Esophagus mucosa (tissue), 1 donor: ENCODE results near the gene OR5D14. TPM values are rescaled to one million over a fixed set of nuclear protein-coding genes. Genes with fewer than 3 reads are reported as not detected.

Experiments used
- ATAC-seq: fragments of 200-7000 bp; cut with Tn5 transposase; one replicate; pipeline ENCODE4 v1.9.1; 2020
- total RNA-seq: library from RNA; stranded (reverse); gene quantifications from one replicate; pipeline ENCODE4 v1.2.4, GENCODE V29; 2023
- donor health status: DM: yes; HTN: yes; CAD: no.

Gene OR5D14
- total RNA-seq, result not detected

DNA sequence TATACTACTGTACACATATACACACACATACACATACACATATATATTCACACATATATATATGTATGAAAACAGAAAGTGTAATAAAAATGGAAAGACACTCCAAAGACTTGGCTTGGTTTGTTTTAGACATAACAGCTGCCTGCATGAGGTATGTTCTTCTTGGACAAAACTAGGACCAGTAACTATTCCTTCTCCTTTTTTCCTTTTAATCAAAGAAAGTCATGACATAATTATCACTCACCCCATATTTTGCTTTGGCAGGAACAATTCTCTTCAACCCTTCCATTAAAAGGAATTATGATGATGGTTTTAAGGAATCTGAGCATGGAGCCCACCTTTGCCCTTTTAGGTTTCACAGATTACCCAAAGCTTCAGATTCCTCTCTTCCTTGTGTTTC, at the start of gene OR5D14:
Gene OR5D14 (plus strand): TSS at position 301 of the 400 bp plus-strand sequence. CDS start 0 bp downstream, at position 301.
- no peak for ATAC-seq

DNA sequence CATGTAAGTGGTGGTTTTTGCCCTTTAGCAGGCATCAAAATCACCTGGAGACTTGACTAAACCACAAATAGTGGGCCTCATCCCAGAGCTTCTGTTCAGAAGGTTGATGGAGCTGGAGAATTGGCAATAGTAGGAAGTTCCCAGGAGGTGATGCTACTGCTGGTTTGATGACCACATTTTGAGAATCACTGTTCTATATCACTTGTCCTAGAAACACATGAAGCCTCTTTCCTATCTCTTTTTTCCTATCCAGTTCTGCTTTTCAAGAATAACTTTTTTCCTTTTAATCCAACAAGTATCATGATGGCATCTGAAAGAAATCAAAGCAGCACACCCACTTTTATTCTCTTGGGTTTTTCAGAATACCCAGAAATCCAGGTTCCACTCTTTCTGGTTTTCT, 22.2 kb upstream of the OR5D14 start, which contains the start of gene OR5D13:
Gene OR5D13 (plus strand): TSS at position 301 of the 400 bp plus-strand sequence. CDS start 0 bp downstream, at position 301.
- no peak for ATAC-seq

DNA sequence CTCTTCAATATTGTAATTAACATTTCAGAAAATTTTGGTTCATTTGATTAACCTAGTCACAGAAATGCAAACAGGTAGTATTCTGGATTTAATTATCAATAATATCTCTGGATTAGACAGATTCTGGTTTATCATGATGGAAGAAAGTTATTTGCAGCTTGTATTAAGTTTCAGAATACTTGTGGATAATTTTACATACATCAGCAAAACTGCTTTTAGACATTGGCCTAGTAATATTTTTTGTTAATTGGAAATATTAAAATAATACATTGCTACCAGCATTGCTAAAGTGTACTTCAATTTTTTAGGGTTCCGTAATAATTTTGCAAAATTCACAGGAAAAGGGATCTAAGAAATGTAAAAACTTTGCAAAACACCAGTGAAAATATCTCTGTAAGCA, 3.8 kb upstream of the OR5D14 start:
- no peak for ATAC-seq

DNA sequence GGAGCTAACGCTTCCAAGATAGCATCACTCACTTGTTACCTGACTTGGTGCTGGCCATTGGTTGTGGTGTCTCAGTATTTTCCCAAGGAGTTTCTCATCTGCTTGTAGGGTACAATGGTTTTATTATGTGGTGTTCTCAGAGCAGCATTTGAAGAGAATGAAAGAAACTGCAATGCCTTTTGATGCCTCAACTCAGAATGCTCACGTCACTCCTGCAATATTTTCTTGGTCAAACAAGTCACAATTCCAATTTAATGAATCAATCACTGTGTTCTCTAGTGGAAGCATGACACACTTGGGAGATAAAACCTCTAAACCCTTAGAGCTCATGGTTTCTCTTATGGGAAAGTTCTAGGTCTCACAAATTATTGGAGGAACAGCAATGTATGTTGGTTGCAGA, 2.0 kb upstream of the OR5D14 start:
- no peak for ATAC-seq

DNA sequence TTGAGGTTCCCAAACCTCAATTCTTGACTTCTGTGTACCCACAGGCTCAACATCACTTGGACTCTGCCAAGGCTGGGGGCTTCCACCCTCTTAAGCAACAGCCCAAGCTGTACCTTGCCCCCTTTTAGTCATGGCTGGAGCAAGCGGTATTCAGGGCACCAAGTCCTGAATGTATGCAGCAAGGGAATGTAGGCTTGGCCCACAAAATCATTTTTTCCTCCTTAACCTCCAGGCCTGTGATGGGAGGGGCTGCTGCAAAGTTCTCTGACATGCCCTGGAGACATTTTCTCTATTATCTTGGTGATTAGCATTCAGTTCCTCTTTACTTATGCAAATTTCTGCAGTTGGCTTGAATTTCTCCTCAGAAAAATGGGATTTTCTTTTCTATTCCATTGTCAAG, 10.9 kb downstream of the OR5D14 start:
- no peak for ATAC-seq

DNA sequence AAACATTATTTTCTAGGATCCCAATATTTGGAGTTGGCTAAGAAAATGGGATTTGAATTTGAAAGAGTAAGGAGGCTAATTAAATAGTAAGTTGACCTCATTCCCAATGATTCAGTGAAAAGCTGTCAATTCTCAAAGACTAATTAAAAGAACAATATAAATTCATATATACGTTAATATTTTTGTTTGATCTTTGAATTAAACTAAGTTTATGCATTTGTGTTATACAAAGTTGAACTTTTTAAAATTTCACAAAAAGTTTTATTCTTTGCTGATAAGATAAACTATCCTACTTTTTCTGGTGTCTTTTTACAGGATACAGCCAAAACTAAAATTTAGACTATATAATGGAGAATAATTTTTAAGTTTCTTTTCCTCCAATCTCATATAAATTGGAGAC, 15.7 kb downstream of the OR5D14 start, which contains the start of gene OR5L1:
Gene OR5L1 (plus strand): TSS at position 301 of the 400 bp plus-strand sequence. CDS start 100 bp downstream, outside the sequence.
- ATAC-seq, result no peak

DNA sequence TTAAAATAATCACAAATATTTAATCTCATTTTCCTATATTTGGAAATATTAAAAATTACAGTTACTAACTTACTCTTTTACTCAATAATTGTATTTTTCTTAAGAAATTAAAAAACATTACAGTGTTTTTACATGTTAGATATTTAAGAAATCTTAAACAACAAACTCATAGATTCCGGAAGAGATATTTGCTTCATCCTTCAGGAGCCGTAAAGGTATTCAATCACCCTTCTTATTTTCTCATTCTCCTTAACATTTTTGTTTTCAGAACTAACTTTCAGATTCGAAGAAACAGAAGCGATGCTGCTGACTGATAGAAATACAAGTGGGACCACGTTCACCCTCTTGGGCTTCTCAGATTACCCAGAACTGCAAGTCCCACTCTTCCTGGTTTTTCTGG, 24.0 kb downstream of the OR5D14 start, which contains the start of gene OR5D18:
Gene OR5D18 (plus strand): TSS at position 301 of the 400 bp plus-strand sequence. CDS start 0 bp downstream, at position 301.
- no peak for ATAC-seq

DNA sequence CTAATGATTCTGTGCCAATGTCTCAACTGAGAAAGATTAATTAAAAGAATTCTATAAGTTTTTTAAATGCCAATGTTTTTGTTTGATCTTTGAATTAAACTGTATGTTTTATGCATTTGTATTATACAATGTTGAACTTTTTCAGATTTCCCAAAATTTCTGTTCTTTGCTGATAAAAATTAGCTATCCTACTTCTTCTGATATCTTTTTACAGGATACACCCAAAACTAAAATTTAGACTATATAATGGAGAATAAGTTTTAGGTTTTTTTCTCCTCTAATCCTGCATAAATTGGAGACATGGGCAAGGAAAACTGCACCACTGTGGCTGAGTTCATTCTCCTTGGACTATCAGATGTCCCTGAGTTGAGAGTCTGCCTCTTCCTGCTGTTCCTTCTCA, 31.6 kb downstream of the OR5D14 start, which contains the start of gene OR5L2:
Gene OR5L2 (plus strand): TSS at position 301 of the 400 bp plus-strand sequence. CDS start 0 bp downstream, at position 301.
- ATAC-seq, result no peak

DNA sequence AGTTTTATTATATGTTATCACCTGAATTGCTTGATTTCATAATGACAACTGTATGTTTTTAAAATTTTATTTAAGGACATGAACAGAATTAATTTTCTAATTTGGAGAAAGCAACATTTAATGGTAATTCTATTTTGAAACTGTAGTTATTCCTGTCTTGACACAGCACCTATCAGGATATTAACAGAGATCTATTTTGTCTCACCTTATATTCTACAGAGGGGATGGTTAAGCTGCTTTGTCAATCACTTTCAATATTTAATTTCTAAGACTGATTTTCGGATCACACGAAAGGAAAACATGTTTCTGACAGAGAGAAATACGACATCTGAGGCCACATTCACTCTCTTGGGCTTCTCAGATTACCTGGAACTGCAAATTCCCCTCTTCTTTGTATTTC, 43.1 kb downstream of the OR5D14 start, which contains the start of gene OR5D16:
Gene OR5D16 (plus strand): TSS at position 301 of the 400 bp plus-strand sequence. CDS start 0 bp downstream, at position 301.
- ATAC-seq, result no peak

Other genes starting within 250 kb of the OR5D14 start
- not detected for gene OR4C15, start 241.1 kb upstream of the OR5D14 start, total RNA-seq
- gene OR4C16, start 223.4 kb upstream of the OR5D14 start, total RNA-seq, result not detected
- not detected for gene OR4C11, start 187.9 kb upstream of the OR5D14 start, total RNA-seq
- not detected for gene OR4P4, start 160.4 kb upstream of the OR5D14 start, total RNA-seq
- gene OR4S2, start 147.2 kb upstream of the OR5D14 start, total RNA-seq, result not detected
- gene OR4C6, start 133.4 kb upstream of the OR5D14 start, total RNA-seq, result not detected
- gene OR5D13, start 22.1 kb upstream of the OR5D14 start, total RNA-seq, result not detected
- gene OR5L1, start 15.8 kb downstream of the OR5D14 start, total RNA-seq, result not detected
- not detected for gene OR5D18, start 24.1 kb downstream of the OR5D14 start, total RNA-seq
- gene OR5L2, start 31.7 kb downstream of the OR5D14 start, total RNA-seq, result not detected
- not detected for gene OR5D16, start 43.2 kb downstream of the OR5D14 start, total RNA-seq
- gene TRIM51, start 87.7 kb downstream of the OR5D14 start, total RNA-seq, result not detected
- not detected for gene OR5W2, start 119.0 kb downstream of the OR5D14 start, total RNA-seq
- gene OR5I1, start 140.8 kb downstream of the OR5D14 start, total RNA-seq, result not detected
- not detected for gene OR10AG1, start 174.4 kb downstream of the OR5D14 start, total RNA-seq
- not detected for gene OR5F1, start 199.1 kb downstream of the OR5D14 start, total RNA-seq
- not detected for gene OR5AS1, start 232.1 kb downstream of the OR5D14 start, total RNA-seq